ENCODE data around the gene RACK1. TPM values are rescaled to one million over a fixed set of nuclear protein-coding genes. Genes with fewer than 3 reads are reported as not detected.

Gene RACK1
- total RNA-seq, 1 donor = 5,375 TPM

DNA sequence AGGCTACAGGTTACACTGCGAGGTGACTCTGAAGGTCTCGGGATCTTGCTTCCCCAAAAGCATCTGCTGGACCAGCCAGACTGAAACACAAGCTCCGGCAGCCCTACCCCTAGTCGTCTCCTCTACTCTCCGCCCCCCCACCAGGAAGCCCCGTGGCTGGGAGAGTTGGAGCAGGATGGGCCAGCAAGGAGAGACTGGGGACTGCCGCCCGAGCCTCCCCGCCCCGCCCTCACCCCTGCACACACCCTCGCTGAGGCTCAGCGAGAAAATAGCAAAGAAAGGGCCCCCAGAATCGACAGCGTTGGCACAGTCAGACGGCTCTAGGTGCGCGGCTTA is 40.0 kb downstream of the RACK1 start:
- H3K27me3 ChIP-seq (ENCODE audit: insufficient read depth, low read length) = peaks cover 18% of the 10 kb centered on the region
- H3K4me3 ChIP-seq (ENCODE audit: low read length) = peak overlapping the region; percentile 37
- H3K9me3 ChIP-seq (ENCODE audit: low read depth, low read length) = no peaks in the 10 kb centered on the region
- H3K4me1 ChIP-seq (ENCODE audit: insufficient read depth, low read length) = peaks cover 60% of the 10 kb centered on the region

DNA sequence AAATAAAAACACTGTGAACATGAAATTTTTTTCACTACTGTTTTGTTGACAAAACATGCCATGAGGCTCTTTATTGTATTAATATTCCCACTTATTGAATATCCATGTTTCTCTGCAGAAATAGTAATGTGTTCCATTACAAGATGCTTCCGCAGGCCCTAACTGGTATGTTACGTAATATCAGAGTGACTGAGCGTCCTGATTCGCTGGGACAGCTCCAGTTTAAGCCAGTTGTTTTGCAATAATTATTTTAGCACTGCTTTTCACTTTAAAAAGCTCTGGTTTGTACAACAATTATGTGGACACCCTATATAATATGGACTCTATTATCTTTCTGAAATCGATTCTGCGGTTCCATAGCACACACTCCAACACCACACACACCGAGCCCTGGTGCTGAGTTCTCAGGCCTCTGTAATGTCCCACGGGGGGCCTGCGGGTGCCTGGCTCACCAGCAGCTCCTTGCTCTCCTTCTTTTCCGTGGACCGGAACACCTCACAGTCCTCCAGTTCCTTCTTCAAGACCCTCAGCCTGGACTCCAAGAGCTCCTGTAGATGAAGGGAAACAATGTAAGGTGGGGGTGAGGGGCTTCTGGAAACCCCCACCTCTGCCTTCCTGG is 40.5 kb downstream of the RACK1 start:
- Histone ChIP-seq H3K9me3 (ENCODE audit: low read depth, low read length) (no peaks in the 10 kb centered on the region), H3K4me3 (ENCODE audit: low read length) (no peak overlapping the region), H3K4me1 (ENCODE audit: insufficient read depth, low read length) (peaks cover 60% of the 10 kb centered on the region), H3K27me3 (ENCODE audit: insufficient read depth, low read length) (peaks cover 18% of the 10 kb centered on the region)

DNA sequence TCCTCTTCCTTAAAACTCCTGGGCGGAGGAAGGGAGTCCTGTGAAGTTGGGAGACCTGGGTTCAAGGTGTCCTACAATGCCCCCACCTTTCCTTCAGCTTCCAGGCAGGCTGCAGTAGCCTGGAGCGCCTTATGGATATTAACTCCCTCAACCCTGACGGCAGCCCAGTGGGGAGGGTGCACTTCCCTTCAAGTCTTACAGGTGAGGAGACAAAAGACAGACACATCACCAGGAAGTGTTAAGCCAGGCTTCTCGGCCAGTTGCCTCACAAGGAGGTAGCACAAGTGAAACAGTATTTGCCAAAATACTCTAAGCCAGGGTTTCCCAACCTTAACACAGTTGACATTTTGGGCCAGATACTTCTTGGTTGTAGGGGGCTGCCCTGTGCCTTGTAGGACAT is 42.9 kb downstream of the RACK1 start:
- Histone ChIP-seq H3K9me3 (ENCODE audit: low read depth, low read length) (no peaks in the 10 kb centered on the region), H3K4me3 (ENCODE audit: low read length) (no peak overlapping the region), H3K4me1 (ENCODE audit: insufficient read depth, low read length) (peaks cover 45% of the 10 kb centered on the region), H3K27me3 (ENCODE audit: insufficient read depth, low read length) (peaks cover 7% of the 10 kb centered on the region)

- H3K4me3 ChIP-seq (ENCODE audit: low read length) = no peak overlapping the region
- peaks cover 38% of the 10 kb centered on the region for H3K4me1 ChIP-seq (ENCODE audit: insufficient read depth, low read length)
- H3K9me3 ChIP-seq (ENCODE audit: low read depth, low read length) = no peaks in the 10 kb centered on the region
- H3K27me3 ChIP-seq (ENCODE audit: insufficient read depth, low read length) = peaks cover 5% of the 10 kb centered on the region
Measured at GRCh38 chr5:181199881-181200638, 43.6 kb downstream of the RACK1 start.

DNA sequence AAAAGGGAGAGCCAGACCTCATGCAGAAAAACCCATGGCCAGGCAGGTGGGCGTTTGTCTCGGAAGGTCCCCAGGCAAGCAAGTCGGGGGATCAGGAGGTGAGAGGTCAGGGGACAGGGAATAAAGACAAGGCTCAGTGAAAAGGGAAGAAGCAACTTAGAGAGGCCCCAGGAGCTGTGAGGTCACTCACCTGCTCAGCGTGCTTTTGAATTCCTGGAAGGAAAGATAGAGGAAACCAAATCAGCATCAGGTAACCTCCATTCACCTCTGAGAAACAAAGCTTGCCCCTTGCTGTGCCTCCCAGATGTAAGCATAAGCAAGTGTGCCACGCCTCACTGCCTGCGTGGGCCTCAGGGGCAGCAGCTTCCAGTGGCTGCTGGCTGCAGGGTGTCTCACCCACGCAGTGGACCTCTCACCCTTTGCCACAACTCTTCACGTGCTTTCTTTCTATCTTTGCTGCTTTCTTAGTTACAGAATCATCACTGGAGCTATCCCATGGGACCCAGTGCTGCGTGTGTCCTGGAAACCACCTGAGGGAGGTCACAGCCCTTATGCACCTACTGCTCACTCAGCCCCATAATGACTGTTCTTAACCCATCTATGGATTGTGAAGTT is 44.7 kb downstream of the RACK1 start:
- Histone ChIP-seq H3K4me3 (ENCODE audit: low read length) (no peak overlapping the region), H3K4me1 (ENCODE audit: insufficient read depth, low read length) (peaks cover 28% of the 10 kb centered on the region), H3K27me3 (ENCODE audit: insufficient read depth, low read length) (peaks cover 5% of the 10 kb centered on the region), H3K9me3 (ENCODE audit: low read depth, low read length) (no peaks in the 10 kb centered on the region)

GRCh38 chr5:181198106-181198685 is 45.5 kb downstream of the RACK1 start:
- Histone ChIP-seq H3K27me3 (ENCODE audit: insufficient read depth, low read length) (no peaks in the 10 kb centered on the region), H3K9me3 (ENCODE audit: low read depth, low read length) (no peaks in the 10 kb centered on the region), H3K4me3 (ENCODE audit: low read length) (no peak overlapping the region), H3K4me1 (ENCODE audit: insufficient read depth, low read length) (peaks cover 20% of the 10 kb centered on the region)

GRCh38 chr5:181197326-181197951 is 46.3 kb downstream of the RACK1 start:
- Histone ChIP-seq H3K9me3 (ENCODE audit: low read depth, low read length) (no peaks in the 10 kb centered on the region), H3K27me3 (ENCODE audit: insufficient read depth, low read length) (no peaks in the 10 kb centered on the region), H3K4me1 (ENCODE audit: insufficient read depth, low read length) (peaks cover 17% of the 10 kb centered on the region), H3K4me3 (ENCODE audit: low read length) (no peak overlapping the region)

DNA sequence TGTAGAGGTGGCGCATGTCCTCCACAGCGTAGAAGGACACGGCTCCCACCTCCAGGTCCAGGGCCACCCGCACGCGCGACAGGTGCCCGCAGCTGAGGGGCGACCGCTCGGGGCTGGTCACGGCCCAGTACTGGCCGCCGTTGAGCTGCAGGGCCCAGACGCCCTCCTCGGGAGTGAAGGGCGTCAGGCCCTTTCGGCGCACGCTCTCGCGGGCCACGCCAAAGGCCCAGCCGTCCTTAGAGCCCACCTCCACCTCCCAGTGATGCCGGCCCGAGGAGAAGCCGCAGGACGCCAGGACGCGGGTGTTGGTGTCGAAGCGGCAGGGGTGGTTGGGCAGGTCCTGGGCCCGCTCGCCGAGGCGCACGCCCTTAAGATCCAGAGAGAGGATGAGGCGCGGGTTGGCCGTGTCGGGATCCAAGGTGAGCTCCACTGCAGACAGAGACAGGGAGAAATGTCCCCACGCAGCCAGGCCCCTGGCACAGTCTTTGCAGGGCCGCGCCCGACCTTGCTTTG is 48.4 kb downstream of the RACK1 start:
- Histone ChIP-seq H3K4me3 (ENCODE audit: low read length) (no peak overlapping the region), H3K27me3 (ENCODE audit: insufficient read depth, low read length) (no peaks in the 10 kb centered on the region), H3K4me1 (ENCODE audit: insufficient read depth, low read length) (peaks cover 15% of the 10 kb centered on the region), H3K9me3 (ENCODE audit: low read depth, low read length) (no peaks in the 10 kb centered on the region)

GRCh38 chr5:181194489-181195248 is 49.0 kb downstream of the RACK1 start:
- H3K4me3 ChIP-seq (ENCODE audit: low read length) = no peak overlapping the region
- H3K4me1 ChIP-seq (ENCODE audit: insufficient read depth, low read length) = peaks cover 18% of the 10 kb centered on the region
- H3K27me3 ChIP-seq (ENCODE audit: insufficient read depth, low read length) = no peaks in the 10 kb centered on the region
- H3K9me3 ChIP-seq (ENCODE audit: low read depth, low read length) = no peaks in the 10 kb centered on the region

DNA sequence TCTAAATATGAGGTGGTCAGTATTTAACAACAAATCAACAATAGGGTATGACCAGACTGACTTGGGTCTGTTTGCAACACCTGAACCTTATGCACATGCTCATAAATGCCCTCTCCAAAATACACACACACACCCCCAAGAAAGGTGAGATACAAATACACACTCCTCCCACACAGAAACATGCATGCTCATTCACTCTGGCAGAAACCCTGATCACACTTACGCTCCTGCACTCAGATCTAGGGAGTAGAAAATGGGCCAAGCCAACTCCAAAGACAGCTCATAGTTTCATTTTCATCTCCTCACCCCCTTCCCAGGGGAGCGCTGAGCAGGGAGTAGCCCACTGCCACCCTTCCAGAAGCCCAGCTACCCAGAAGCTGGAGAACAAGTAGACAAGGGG is 50.0 kb downstream of the RACK1 start:
- H3K27me3 ChIP-seq (ENCODE audit: insufficient read depth, low read length) = no peaks in the 10 kb centered on the region
- peaks cover 26% of the 10 kb centered on the region for H3K4me1 ChIP-seq (ENCODE audit: insufficient read depth, low read length)
- no peaks in the 10 kb centered on the region for H3K9me3 ChIP-seq (ENCODE audit: low read depth, low read length)
- no peak overlapping the region for H3K4me3 ChIP-seq (ENCODE audit: low read length)

DNA sequence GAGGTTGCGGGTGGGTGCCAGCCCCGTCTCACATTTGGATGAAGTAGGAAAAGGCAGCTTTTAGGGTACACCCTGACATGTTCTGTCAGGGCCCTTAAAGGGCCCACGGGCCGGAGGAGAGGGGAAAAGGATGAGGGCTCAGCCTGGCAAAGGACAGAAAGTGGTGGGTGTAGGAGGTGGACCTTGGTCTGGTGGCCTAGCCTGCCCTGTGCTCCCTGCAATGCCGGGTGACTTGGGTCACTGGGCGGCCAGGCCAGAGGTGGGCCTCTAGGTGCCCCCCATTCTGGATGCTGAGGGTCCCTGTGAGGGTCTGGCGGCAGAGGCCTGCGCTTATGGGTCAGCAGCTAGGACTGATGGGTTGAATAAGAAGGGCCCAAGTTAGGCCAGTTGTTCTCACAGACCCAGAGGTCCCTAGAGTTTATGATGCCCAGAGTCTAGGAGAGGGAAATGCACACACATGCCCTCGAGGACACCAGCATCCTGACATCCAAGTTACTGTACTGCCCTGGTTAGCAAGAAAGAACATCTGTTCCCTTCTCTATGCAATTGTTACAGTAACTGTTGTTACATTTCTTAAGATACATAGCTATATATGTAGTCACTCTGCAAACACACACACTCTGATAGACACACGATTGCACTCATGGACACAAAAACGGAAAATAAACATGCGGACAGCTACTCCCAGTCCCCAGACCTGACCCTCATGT is 51.2 kb downstream of the RACK1 start:
- Histone ChIP-seq H3K4me1 (ENCODE audit: insufficient read depth, low read length) (peaks cover 33% of the 10 kb centered on the region), H3K4me3 (ENCODE audit: low read length) (peak overlapping the region; percentile 84), H3K9me3 (ENCODE audit: low read depth, low read length) (no peaks in the 10 kb centered on the region), H3K27me3 (ENCODE audit: insufficient read depth, low read length) (no peaks in the 10 kb centered on the region)

DNA sequence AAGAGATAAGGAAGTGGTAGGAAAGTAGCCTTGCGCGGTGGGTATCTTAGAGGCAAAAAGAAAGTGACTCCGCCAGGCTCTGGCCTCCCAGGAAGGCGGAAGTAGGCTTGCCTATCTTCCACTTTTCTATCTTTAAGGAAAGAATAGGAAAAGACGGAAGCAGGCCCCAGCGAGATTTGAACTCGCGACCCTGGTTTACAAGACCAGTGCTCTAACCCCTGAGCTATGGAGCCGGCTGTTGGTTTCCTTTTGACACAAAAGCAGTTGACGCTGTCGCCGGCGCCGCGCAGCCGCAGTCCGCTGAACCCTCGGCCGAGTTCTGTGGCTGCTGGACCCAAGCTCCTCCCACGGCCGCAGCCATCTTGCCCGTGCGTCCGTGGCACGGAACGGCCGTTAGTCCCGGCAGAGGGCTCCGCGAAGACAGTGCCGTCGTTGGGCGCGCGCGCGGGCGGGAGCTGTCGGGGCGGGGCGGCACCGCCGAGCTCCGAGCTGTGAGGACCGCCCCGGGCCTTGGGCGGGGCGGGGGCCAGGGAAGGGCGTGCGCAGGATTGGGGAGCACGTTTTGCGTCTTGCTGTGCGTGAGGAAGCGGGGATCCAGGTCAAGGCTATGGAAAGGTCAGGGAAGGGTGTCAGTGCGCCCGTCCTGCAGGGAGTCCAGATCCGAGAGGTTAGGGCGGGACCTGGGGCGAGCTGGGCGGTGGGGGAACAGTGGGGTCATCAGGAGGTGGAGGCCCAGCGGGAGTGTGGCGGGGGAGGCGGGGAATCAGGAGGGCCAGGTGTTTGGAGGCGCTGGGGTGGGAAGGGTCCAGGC is 52.0 kb downstream of the RACK1 start:
- Histone ChIP-seq H3K4me3 (ENCODE audit: low read length) (peak overlapping the region; percentile 84), H3K9me3 (ENCODE audit: low read depth, low read length) (no peaks in the 10 kb centered on the region)

More for the DNA sequence above, 52.0 kb downstream of the RACK1 start:
- H3K27me3 ChIP-seq (ENCODE audit: insufficient read depth, low read length) = no peaks in the 10 kb centered on the region
- peaks cover 33% of the 10 kb centered on the region for H3K4me1 ChIP-seq (ENCODE audit: insufficient read depth, low read length)
